ENCODE results near the gene ZNF609. TPM values are rescaled to one million over a fixed set of nuclear protein-coding genes. Genes with fewer than 3 reads are reported as not detected.
A peak's percentile ranks its signal among the peaks of the same experiment; 100 is the strongest.

ZNF609 gene
- polyA plus RNA-seq, 1 donor from 2014 or later: 11.8 TPM

DNA sequence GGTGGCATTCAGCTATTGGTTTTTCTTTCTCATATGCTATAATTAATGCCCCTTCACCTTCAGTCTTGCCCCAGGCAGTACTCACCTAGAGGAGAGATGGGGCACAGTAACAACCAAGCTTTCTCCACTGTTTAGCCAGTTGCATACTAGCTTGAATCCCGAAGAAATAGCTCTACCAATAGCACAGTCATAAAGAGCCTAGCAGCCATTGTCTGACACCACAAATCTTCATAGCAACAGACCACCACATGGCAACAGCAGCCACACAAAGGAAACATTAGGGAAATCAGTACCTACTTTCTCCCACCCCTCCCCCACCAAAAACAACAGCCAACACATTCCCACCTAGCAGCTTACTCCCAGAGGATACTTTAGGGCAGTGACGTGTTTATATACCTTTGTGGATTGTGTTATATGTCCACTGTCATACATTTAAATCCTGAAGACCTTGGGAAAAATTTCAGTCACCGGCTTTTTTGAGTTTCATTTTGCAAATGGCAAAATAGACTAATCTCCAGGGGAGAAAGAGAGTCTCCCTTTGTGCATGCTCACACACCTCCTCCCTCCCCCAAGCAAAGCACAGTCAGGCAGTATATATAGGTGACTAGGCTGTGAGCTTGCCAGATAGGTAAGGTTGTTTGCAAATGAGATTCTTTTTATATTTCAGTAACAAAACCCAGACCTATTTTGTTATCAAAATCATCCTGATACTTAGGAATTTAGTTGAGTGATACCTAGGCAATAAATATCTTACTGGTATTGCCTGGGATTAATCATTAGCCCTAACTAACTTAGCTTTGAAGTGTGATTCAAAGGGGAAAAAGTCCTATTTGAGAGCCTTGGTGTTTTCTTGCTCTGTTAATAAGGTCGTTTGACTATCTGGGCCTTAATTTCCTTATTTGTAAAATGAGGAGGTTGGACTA lies 174.5 kb downstream of the ZNF609 start:
- Histone ChIP-seq H3K9ac (ENCODE audit: low read length) (peak overlapping the region; percentile 71), H3K36me3 (ENCODE audit: insufficient read depth, low read length) (peaks cover 6% of the 10 kb centered on the region), H3F3A (ENCODE audit: insufficient read depth, low read length, poor library complexity, severe bottlenecking) (peaks cover 14% of the 10 kb centered on the region), H4K20me1 (ENCODE audit: insufficient read depth) (no peaks in the 10 kb centered on the region), H3K27me3 (ENCODE audit: insufficient read depth, low read depth, low read length) (no peaks in the 10 kb centered on the region), H3K4me2 (ENCODE audit: low read length) (peak overlapping the region; percentile 50), H3K4me3 (ENCODE audit: low read length) (peak overlapping the region; percentile 55), H3K27ac (ENCODE audit: low read length) (peak overlapping the region; percentile 98), H3K79me2 (replicated peaks; ENCODE audit: insufficient read depth, low read length) (peaks cover 36% of the 10 kb centered on the region), H3K9me3 (ENCODE audit: low read length) (no peaks in the 10 kb centered on the region), H2AFZ (ENCODE audit: low read depth, low read length) (peak overlapping the region; percentile 31), H3K9me2 (ENCODE audit: insufficient read depth, low read length) (no peaks in the 10 kb centered on the region)
- TF ChIP-seq SMC3 (conservative IDR thresholded peaks at IDR 0.05; ENCODE audit: poor library complexity) (peak; percentile 54), MXI1 (conservative IDR thresholded peaks at IDR 0.05; ENCODE audit: poor library complexity, severe bottlenecking) (peak; percentile 41), TAF1 (IDR thresholded peaks at IDR 0.05; ENCODE audit: low read depth) (no peak), EP300 (conservative IDR thresholded peaks at IDR 0.05; ENCODE audit: poor library complexity, severe bottlenecking) (peak; percentile 91), POLR2AphosphoS5 (IDR thresholded peaks at IDR 0.05) (peak; percentile 55), RAD21 (conservative IDR thresholded peaks at IDR 0.05) (peak; percentile 50), EZH2 (IDR thresholded peaks at IDR 0.05; ENCODE audit: borderline replicate concordance, insufficient read depth, low read length, poor library complexity, severe bottlenecking) (no peak), REST (IDR thresholded peaks at IDR 0.05; ENCODE audit: borderline replicate concordance) (peak; percentile 91)
- TF ChIP-seq, protein P1, sequence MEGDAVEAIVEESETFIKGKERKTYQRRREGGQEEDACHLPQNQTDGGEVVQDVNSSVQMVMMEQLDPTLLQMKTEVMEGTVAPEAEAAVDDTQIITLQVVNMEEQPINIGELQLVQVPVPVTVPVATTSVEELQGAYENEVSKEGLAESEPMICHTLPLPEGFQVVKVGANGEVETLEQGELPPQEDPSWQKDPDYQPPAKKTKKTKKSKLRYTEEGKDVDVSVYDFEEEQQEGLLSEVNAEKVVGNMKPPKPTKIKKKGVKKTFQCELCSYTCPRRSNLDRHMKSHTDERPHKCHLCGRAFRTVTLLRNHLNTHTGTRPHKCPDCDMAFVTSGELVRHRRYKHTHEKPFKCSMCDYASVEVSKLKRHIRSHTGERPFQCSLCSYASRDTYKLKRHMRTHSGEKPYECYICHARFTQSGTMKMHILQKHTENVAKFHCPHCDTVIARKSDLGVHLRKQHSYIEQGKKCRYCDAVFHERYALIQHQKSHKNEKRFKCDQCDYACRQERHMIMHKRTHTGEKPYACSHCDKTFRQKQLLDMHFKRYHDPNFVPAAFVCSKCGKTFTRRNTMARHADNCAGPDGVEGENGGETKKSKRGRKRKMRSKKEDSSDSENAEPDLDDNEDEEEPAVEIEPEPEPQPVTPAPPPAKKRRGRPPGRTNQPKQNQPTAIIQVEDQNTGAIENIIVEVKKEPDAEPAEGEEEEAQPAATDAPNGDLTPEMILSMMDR (IDR thresholded peaks at IDR 0.05; ENCODE audit: poor library complexity, severe bottlenecking): peak; percentile 34

DNA sequence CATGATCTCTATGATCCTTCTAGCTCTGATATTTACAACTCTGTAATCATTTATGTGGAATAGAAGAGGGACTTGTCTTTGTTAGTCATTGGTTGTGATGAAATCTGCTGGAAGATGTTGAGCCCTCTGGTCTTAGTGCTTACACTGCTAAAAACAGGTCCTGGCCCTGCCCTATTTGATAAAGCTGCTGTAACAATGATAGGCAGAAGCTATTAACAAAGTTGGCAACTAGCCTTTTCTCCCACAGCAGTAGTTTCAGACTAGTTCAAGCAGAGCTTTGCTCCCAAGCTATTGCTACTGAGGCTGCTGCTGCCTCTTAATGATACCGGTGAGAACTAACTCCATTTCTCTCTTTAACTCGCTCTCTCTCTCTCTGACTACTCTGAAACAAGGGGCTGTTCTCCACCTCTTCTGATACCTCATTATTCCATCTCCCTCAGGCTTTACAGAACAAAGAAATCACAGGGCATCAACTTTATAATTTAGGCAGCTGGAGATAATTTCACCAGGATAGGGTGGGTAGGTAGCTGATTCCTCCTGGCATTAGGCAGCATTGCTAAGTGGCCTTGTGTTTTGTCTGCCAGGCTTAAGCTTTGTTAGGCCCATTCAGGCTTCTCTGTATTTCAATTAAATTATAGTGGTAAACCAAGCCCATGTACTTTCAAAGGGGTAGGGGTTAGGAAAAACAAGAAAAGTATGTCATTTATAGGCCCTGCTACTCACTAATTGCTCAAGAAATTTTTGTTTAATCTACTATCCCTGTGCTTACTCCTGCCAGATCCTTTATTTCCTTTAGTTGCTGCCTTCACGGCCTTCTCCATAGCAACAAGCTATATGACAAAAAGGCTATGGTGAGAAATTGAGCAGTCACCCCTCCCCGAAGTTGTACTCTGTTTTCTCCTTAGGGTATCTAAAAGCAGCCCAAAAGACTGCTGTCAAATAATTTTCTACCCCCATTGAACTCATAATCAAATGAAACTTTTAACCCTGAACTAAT lies 175.4 kb downstream of the ZNF609 start:
- Histone ChIP-seq H3K27ac (ENCODE audit: low read length) (peak overlapping the region; percentile 98), H3K4me3 (ENCODE audit: low read length) (peak overlapping the region; percentile 55), H3K36me3 (ENCODE audit: insufficient read depth, low read length) (peaks cover 6% of the 10 kb centered on the region), H3K4me2 (ENCODE audit: low read length) (peak overlapping the region; percentile 50), H3K27me3 (ENCODE audit: insufficient read depth, low read depth, low read length) (no peaks in the 10 kb centered on the region), H3F3A (ENCODE audit: insufficient read depth, low read length, poor library complexity, severe bottlenecking) (peaks cover 14% of the 10 kb centered on the region), H3K9me2 (ENCODE audit: insufficient read depth, low read length) (no peaks in the 10 kb centered on the region), H4K20me1 (ENCODE audit: insufficient read depth) (no peaks in the 10 kb centered on the region), H3K79me2 (replicated peaks; ENCODE audit: insufficient read depth, low read length) (peaks cover 41% of the 10 kb centered on the region), H3K9me3 (ENCODE audit: low read length) (no peaks in the 10 kb centered on the region), H2AFZ (ENCODE audit: low read depth, low read length) (no peak overlapping the region), H3K9ac (ENCODE audit: low read length) (peak overlapping the region; percentile 71)
- no peak for TF ChIP-seq RAD21 (conservative IDR thresholded peaks at IDR 0.05)
- no peak for TF ChIP-seq EP300 (conservative IDR thresholded peaks at IDR 0.05; ENCODE audit: poor library complexity, severe bottlenecking)
- TF ChIP-seq MXI1 (conservative IDR thresholded peaks at IDR 0.05; ENCODE audit: poor library complexity, severe bottlenecking): no peak
- TF ChIP-seq, protein P1 (IDR thresholded peaks at IDR 0.05; ENCODE audit: poor library complexity, severe bottlenecking): no peak
- TF ChIP-seq SMC3 (conservative IDR thresholded peaks at IDR 0.05; ENCODE audit: poor library complexity): no peak
- TF ChIP-seq EZH2 (IDR thresholded peaks at IDR 0.05; ENCODE audit: borderline replicate concordance, insufficient read depth, low read length, poor library complexity, severe bottlenecking): no peak
- no peak for TF ChIP-seq REST (IDR thresholded peaks at IDR 0.05; ENCODE audit: borderline replicate concordance)
- TF ChIP-seq POLR2AphosphoS5 (IDR thresholded peaks at IDR 0.05): peak; percentile 14
- no peak for TF ChIP-seq TAF1 (IDR thresholded peaks at IDR 0.05; ENCODE audit: low read depth)

All from neural cell (in vitro differentiated cells).